Activated T-cell treated with anti-CD3 and anti-CD28 coated beads, Interleukin-2, amount 50 U/mL, for 24 hours (primary cell): ENCODE measurements around the gene GNLY.
"Not testable (repeated sequence)": the region's sequence is repeated elsewhere in the genome, so short reads cannot be mapped to it uniquely, and the experiment has no call there.

Experiments used
- DNase-seq: peaks from one replicate; pipeline ENCODE4 v3.0.0-alpha.2; 2020
- H3K27ac Mint-ChIP-seq: 2 replicates; pipeline ENCODE4 v1.8.0; 2020; ENCODE audit warnings: mild to moderate bottlenecking, mixed read lengths
- H3K27me3 Mint-ChIP-seq: 2 replicates; pipeline ENCODE4 v1.8.0; 2020; ENCODE audit warnings: mixed read lengths
- H3K36me3 Mint-ChIP-seq: 2 replicates; pipeline ENCODE4 v1.8.0; 2020; ENCODE audit warnings: low read depth, mixed read lengths
- H3K4me1 Mint-ChIP-seq: 2 replicates; pipeline ENCODE4 v1.8.0; 2020; ENCODE audit warnings: low read depth, mixed read lengths
- H3K4me3 Mint-ChIP-seq: 2 replicates; pipeline ENCODE4 v1.8.0; 2020; ENCODE audit warnings: mild to moderate bottlenecking, moderate library complexity, mixed read lengths
- H3K9me3 Mint-ChIP-seq: 2 replicates; pipeline ENCODE4 v1.8.0; 2020; ENCODE audit warnings: mixed read lengths

The GNLY gene

DNA sequence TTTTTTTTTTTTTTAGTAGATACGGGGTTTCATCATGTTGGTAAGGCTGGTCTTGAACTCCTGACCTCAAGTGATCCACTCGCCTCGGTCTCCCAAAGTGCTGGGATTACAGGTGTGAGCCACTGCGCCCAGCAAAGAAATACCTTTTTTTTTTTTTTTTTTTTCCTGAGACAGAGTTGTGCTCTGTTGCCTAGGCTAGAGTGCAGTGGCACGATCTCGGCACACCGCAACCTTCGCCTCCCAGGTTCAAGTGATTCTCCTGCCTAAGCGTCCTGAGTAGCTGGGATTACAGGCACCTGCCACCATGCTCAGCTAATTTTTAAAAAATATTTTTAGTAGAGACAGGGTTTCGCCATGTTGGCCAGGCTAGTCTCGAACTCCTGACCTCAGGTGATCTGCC is 33.9 kb upstream of the GNLY start:
- H3K9me3 Mint-ChIP-seq, H3K27ac Mint-ChIP-seq, H3K27me3 Mint-ChIP-seq, H3K4me3 Mint-ChIP-seq, DNase-seq, H3K4me1 Mint-ChIP-seq: not testable (repeated sequence)
- H3K36me3 Mint-ChIP-seq = peaks cover 34% of the 10 kb centered on the region

DNA sequence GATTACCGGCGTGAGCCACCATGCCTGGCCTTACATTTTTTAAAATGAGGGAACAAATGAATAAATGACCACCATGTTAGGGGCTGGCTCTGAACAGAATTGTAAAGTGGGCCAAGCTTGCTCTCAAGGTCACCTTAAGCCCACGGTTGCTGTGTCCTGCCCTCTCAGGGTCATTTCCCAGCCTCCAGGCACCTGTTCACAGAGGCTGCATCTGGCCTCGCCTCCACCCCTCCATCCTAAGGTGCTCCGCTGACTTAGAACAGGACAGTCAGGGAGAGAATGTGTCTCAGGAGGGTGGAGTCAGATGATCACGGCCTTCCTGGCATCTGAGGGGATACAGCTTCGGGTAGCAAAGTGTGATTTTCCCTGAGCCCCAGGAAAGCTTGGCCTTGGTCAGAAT is 33.4 kb upstream of the GNLY start:
- no peak for DNase-seq
- Mint-ChIP-seq H3K4me1 (no peaks in the 10 kb centered on the region), H3K4me3 (no peak overlapping the region), H3K27ac (no peak overlapping the region), H3K36me3 (peaks cover 30% of the 10 kb centered on the region), H3K27me3 (no peaks in the 10 kb centered on the region), H3K9me3 (no peaks in the 10 kb centered on the region)

DNA sequence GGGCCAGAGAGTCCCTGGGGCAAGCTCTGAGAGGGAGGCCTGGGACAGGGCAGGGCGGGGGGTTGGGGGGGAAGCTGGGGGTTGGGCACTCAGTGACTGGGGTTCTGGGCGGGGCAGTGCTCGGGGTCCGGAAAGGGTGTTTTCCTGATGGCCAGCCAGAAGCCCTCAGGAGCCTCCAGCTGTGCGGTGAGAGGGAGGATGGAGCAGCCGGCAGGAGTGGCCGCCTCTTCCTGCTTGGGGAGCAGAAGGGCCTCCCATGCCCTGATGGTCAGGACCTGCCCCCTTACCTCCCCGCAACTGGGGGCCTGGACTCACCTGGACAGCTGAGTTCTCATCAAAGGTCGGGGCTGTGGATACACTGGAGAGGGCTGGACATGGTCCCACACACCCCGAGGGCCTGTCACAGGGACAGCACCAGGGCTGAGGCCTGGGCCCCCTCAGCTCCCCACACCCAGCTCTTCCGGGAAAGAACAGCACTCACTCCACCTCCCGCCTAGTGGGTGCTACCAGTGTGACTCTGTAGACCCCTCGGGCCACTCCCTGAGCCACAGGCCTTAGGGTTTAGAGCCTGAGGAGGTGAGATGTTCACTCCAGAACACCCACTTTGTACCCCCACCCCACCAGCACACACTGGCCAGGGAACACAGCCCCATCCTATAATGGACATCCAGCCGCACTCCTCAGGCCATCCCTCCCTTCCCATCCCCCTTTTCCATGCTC is 32.9 kb upstream of the GNLY start:
- Mint-ChIP-seq H3K27ac (no peak overlapping the region), H3K4me1 (no peaks in the 10 kb centered on the region), H3K4me3 (no peak overlapping the region), H3K27me3 (no peaks in the 10 kb centered on the region), H3K36me3 (peaks cover 24% of the 10 kb centered on the region), H3K9me3 (no peaks in the 10 kb centered on the region)
- no peak for DNase-seq

DNA sequence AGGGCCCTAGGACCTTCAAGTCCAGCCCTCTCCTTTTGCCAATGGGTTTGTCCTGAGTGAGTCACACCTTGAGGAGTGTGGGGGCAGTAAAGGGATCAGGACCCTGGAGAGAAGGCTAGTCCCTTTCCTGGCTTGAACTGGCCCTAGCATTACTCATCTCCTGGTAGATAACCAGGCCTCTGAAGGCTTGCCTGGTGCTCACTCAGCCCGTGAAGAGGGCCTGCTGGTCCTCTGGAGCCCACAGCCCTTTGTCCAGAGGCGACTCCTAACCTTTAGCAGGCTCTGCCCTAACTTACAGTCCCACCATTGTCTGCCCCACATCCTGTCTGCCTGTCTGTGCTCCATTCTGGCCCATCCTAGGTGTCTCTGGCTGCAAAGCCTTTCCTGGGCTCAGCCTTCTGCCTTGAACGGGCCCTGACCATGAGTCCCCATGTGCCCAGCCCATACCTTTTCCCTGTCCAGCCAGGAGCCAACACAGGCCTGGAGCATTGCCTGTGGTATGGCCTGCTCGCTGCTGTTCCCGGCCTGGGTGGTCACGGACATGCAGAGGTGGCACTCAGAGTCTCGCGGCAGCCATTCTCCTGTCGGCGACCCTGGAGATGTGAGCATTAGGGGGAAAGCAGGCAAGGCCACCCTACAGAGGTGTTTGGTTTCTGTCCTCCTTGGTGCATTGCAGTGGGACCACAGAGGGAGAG is 31.1 kb upstream of the GNLY start:
- no peaks in the 10 kb centered on the region for H3K27me3 Mint-ChIP-seq
- DNase-seq = no peak
- no peaks in the 10 kb centered on the region for H3K4me1 Mint-ChIP-seq
- H3K4me3 Mint-ChIP-seq = no peak overlapping the region
- peaks cover 12% of the 10 kb centered on the region for H3K36me3 Mint-ChIP-seq
- no peak overlapping the region for H3K27ac Mint-ChIP-seq
- H3K9me3 Mint-ChIP-seq = no peaks in the 10 kb centered on the region

DNA sequence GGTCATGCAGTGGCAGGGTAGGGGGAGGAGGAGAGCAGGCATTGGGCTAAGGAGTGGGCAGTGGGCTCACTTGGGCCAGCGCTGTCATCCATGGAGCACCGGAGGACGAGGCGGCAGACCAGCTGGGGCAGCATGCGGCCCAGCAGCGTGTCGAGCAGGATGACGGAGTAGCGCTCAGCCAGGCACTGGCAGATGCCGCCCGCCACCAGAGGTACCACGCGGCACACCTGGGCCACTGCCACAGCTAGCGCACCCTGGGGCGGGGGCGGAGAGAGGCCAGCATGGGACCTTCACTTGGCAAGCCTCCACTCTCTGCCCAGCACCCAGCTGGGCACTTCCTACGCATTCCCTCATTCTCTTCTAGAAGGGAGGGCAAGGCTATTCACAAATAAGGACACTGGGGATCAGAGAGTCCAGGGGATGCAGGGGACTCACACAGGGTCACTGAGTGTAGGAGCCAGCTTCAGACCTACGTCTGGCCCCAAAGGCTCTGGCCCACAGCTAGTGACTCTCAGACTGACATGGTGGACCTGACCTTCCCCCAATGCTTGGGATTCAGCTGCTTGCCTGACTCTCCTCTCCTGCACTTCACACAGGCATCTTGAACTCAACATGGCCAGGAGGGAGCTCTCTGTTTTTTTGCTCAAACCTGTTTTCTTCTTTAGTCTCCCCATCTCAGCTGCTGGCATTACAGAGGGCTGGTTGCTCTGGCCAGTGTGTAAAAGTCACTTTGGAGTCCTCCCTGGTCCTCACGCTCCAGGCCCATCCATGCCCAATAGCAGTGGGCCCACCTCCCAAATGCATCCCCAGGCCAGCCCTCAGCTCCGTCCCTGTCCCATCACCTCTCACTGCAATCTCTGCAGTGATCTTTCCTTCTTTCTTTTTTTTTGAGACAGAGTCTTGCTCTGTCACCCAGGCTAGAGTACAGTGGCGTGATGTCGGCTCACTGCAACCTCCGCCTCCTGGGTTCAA is 30.3 kb upstream of the GNLY start:
- no peaks in the 10 kb centered on the region for H3K9me3 Mint-ChIP-seq
- no peak overlapping the region for H3K27ac Mint-ChIP-seq
- no peak overlapping the region for H3K4me3 Mint-ChIP-seq
- H3K4me1 Mint-ChIP-seq = no peaks in the 10 kb centered on the region
- peaks cover 7% of the 10 kb centered on the region for H3K36me3 Mint-ChIP-seq
- DNase-seq = no peak
- H3K27me3 Mint-ChIP-seq = no peaks in the 10 kb centered on the region

DNA sequence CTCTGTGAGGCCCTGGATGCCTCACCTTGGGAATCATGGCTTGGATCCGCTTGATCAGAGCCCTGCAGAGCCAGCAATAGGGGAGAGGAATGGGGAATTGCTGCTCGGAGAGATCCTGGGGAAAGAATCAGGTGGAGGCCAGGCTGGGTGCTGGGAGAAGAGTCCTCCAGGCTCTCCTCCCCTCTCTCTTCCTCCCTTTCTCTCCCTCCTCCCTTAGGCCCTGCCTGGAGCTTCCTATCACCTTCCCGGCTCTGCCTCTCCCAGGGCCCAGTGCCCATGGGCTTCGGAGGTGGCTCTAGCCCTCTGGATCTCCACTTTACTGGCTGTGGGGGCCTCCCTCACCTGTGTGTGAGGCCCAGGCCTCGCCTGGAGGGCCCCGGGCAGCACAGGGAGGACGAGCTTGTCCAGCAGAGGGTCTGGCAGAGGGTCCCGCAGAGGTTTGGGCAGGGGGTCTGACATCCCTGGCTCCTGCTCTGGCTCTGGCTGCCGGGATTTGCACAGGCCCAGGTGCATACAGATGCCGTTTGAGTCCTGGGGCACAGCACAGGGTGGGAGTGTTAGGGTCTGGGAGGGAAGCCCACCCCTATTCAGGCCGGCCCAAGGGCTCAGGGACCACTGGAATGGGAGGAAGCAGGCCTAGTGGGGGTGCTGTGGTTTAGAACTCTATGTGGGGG is 28.8 kb upstream of the GNLY start:
- H3K9me3 Mint-ChIP-seq = no peaks in the 10 kb centered on the region
- no peak for DNase-seq
- H3K27me3 Mint-ChIP-seq = no peaks in the 10 kb centered on the region
- no peaks in the 10 kb centered on the region for H3K4me1 Mint-ChIP-seq
- no peak overlapping the region for H3K27ac Mint-ChIP-seq
- H3K4me3 Mint-ChIP-seq = no peak overlapping the region
- H3K36me3 Mint-ChIP-seq = no peaks in the 10 kb centered on the region

DNA sequence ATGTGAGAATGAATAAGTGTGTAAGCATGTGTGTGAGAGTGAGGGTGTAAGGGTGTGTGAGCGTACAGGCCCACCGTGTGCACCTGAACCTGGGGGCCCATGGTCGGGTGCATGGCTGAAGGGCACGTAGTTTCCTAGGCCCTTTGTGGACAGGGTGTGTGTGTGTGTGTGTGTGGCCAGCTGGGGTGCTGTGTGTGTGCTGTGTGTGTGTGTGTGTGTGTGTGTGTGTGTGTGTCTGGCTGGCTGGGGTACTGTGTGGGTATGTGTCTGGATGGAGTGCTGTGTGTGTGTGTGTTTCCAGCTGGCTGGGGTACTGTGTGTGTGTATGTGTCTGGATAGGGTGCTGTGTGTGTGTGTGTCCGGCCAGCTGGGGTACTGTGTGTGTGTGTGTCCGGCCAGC is 28.1 kb upstream of the GNLY start:
- no peaks in the 10 kb centered on the region for H3K27me3 Mint-ChIP-seq
- no peaks in the 10 kb centered on the region for H3K9me3 Mint-ChIP-seq
- H3K36me3 Mint-ChIP-seq = no peaks in the 10 kb centered on the region
- no peaks in the 10 kb centered on the region for H3K4me1 Mint-ChIP-seq
- no peak overlapping the region for H3K27ac Mint-ChIP-seq
- no peak for DNase-seq
- H3K4me3 Mint-ChIP-seq = no peak overlapping the region

DNA sequence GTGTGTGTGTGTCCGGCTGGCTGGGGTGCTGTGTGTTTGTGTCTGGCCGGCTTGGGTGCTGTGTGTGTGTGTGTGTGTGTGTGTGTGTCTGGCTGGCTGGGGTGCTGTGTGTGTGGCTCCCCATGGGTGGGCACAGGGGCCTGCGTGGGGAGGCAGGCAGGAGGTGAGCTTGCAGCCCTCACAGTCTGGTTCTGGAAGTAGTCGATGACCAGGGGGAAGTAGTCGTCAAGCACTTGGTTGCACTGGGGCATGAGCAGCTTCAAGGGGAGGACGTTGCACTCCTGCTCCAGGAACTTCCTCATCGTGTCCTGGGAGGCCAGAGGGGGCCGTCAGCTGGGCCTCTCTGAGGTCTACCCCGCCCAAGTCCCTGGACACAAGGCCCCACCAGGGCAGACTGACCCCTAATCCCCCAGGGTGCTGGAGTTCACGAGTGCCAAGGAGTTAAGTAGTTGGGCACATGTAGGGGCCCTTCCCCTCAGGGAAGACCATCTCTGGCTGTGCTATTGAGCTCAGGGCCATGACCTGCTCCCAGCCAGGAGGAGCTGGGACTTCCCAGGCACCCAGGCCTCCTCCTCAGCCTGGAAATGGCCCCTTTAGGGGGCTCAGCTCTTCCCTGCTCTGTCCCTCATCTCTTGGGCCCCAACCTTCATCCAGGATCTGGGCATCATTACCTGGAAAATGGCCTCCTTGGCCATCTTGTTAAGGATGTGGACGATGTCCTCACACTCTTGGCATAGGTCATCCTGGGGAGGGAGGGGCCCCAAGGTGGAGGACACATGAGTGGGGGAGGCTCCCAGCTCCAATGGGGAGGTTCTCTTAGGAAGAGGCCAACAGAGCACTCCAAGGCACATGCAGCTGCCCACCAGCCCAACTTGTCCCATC is 27.5 kb upstream of the GNLY start:
- Mint-ChIP-seq H3K27ac (no peak overlapping the region), H3K27me3 (no peaks in the 10 kb centered on the region), H3K4me3 (no peak overlapping the region), H3K36me3 (no peaks in the 10 kb centered on the region), H3K9me3 (no peaks in the 10 kb centered on the region), H3K4me1 (no peaks in the 10 kb centered on the region)
- DNase-seq = no peak

DNA sequence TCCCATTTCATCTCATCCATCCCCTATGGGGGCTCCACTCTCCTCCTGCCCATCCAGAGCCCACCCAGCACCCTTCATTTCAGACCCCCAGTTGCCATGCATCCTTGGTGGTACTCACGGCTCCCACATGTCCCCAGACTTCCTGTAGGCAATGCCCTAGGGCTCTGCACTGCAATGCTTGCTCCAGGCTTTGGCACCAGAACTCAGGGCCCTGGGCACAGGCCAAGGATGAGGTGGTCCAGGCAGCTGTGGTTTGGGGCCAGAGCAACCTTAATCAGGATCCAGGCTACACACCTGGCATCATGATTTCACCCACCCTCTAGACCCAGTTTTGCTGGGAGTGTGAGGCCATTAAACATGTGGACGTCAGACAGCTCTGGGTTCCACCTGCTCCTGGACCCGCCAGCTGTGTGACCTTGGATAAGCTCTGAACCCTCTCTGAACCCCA is 26.6 kb upstream of the GNLY start:
- DNase-seq = no peak
- Mint-ChIP-seq H3K36me3 (no peaks in the 10 kb centered on the region), H3K4me3 (no peak overlapping the region), H3K4me1 (no peaks in the 10 kb centered on the region), H3K27ac (no peak overlapping the region), H3K9me3 (no peaks in the 10 kb centered on the region), H3K27me3 (no peaks in the 10 kb centered on the region)

DNA sequence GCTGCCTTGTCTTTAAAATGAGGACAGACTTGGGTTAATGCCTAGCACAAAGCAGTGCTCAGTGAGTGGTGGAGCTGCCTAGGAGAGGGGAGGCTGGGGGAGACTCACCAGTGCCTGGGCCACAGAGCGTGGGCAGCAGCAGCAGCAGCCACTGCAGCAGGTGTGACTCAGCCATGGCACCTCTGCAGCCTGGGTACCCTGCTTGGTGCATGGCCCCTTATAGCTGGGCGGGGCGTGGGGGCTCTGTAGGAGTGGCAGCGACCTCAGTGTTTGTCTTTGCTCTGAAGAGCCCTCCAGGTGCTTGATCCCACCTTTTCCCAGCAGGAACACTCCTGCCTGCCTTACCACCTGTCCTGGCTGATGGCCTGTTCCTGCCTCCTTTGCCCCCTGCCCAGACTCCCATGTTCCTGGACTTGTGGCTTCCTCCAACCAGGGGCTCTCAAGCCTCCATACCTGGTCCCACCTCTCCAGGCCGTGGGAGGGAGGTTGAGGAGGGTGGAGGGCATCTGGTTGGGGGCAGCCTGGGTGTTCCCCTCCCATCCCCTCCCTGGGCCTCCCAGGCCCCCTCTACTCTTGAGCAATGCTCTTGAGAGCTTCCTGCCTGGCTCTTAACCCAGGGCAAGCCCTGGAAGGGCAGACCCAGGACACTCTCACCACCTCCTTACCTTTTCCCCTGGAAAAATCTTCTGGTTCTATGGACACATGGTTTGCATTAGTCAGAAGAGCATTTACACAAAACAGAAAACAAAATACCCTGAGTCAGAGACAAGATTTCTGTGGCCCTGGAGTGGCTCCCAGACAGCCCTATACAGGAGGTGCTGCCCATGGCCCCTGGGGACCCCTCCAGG is 25.9 kb upstream of the GNLY start, which contains the start of gene SFTPB:
Gene SFTPB (minus strand): TSS at position 191 of the 848 bp plus-strand sequence. CDS start 16 bp downstream, at position 175.
- H3K27ac Mint-ChIP-seq = no peak within 1 kb of the TSS
- H3K9me3 Mint-ChIP-seq = no peaks in the 10 kb centered on the region
- no peak within 1 kb of the TSS for H3K4me3 Mint-ChIP-seq
- H3K4me1 Mint-ChIP-seq = no peaks in the 10 kb centered on the region
- H3K27me3 Mint-ChIP-seq = no peaks in the 10 kb centered on the region
- no peaks in the 10 kb centered on the region for H3K36me3 Mint-ChIP-seq
- DNase-seq = no peak

DNA sequence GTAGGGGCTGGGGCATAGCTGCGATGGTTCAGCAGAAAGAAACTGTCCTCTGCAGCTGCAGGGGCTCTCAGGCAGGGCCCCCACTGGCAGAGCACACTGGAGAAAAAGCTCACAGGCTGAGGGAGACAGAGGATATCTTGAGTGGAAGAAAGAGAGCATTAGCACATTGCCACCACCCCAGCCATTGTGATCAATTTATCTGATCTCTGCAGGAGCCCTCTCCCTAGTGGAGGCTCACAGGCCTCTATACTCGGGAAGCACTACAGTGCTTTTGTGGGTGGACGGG is 25.4 kb upstream of the GNLY start:
- H3K4me3 Mint-ChIP-seq = no peak overlapping the region
- DNase-seq = no peak
- no peak overlapping the region for H3K27ac Mint-ChIP-seq
- no peaks in the 10 kb centered on the region for H3K27me3 Mint-ChIP-seq
- no peaks in the 10 kb centered on the region for H3K9me3 Mint-ChIP-seq
- no peaks in the 10 kb centered on the region for H3K4me1 Mint-ChIP-seq
- no peaks in the 10 kb centered on the region for H3K36me3 Mint-ChIP-seq

DNA sequence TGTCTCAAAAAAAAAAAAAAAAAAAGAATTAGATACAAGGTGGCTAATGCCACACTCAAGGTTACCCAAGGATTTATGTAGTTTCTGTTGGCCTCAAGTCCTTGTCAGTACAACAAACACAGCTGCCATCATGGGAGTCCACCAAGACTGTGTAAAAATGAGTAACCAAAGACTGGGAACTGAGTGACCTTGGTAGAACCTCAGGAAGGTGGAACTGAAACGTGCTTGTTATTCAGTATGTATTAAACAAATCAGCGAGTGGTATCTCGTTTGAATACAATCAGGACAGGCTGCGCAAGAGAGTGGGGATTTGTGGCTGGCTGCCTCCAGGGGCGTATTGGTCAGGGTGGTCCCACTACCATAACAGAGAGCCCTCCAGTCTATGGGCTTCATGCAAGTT is 24.6 kb upstream of the GNLY start:
- Mint-ChIP-seq H3K36me3 (no peaks in the 10 kb centered on the region), H3K27me3 (no peaks in the 10 kb centered on the region), H3K9me3 (no peaks in the 10 kb centered on the region), H3K4me3 (no peak overlapping the region), H3K4me1 (no peaks in the 10 kb centered on the region), H3K27ac (no peak overlapping the region)
- no peak for DNase-seq

DNA sequence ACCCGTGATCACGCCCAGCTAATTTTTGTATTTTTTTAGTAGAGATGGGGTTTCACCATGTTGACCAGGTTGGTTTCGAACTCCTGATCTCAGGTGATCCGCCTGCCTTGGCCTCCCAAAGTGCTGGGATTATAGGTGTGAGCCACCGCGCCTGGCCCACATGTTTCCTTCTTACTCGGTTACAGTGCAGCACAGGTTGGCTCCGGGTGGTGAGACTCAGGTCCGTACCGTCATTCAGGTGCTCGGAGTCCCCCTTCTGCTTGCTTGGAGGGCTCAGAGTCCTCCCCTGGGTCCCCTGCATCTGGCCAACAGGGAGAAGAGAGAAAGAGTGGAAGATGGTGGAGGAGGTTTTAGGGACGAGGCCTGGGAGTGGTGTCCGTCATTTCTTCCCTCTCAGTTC is 23.7 kb upstream of the GNLY start:
- DNase-seq = peak; percentile 14
- H3K4me1 Mint-ChIP-seq, H3K9me3 Mint-ChIP-seq, H3K4me3 Mint-ChIP-seq, H3K27ac Mint-ChIP-seq, H3K36me3 Mint-ChIP-seq, H3K27me3 Mint-ChIP-seq: not testable (repeated sequence)
